ENCODE data around the gene CD74.

CD74 gene

DNA sequence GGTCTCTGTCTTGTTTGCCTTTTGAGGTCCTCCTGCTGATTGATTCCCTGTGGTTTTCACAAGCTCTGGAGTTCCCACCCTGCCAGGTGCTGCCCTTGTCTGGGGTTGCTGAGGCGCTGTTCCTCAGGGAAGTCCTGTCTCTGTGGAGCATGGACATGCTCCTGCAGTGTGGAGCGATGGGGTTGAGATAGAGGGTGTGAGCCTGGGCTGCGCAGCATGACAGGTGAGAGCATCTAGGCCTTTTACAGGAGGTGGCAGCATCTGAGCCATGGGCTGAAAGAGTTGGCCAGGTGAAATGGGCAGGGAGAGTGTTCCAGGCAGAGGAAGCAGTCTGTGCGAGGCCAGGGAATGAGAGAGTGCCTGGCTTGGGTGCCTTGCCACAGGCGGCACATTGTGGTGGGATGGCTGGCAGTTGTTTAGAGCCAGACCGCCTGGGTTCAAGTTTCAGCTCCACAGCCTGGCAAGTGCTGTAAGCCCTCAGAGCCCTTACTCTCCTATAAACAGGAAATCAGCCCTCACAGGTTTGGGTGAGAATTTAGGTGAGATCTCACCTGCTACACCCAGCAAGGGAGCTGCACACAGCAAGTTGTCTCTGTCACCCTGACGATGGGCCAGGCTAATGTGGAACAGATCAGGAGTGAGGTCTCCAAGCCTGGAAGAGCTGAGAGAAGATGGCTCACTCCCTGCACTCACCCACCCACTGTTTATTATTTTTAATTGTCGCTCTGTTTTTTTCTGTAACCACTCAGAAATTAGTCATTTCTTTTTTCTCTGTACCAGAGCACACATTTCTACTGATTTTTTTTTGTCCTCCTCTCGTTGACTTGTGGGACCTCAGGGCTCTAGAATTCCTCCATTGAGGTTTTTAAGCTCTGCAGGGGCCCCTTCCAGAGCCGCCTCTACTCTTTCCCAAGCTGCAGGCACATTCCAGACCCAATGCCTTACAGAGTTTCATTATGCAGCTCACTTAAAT lies 35.6 kb downstream of the CD74 start:
- DNase-seq (ENCODE audit: low read depth, low spot score): no peak
- POLR2A ChIA-PET: interaction anchor here (0.9 to 1.1 kb wide), 4 partner anchors 14 to 341 kb away, joined by 3 to 6 read pairs (median 4); no protein-coding TSS in a partner anchor
- CTCF ChIA-PET: interaction anchor here (0.9 to 1.6 kb wide), 8 partner anchors 9 to 104 kb away, joined by 3 to 10 read pairs (median 3); no protein-coding TSS in a partner anchor
- no peak for TF ChIP-seq CTCF (IDR thresholded peaks at IDR 0.05; ENCODE audit: insufficient read depth, low read length, missing control alignments)
- H3K4me3 ChIP-seq (ENCODE audit: low read depth, low read length): no peak overlapping the region

DNA sequence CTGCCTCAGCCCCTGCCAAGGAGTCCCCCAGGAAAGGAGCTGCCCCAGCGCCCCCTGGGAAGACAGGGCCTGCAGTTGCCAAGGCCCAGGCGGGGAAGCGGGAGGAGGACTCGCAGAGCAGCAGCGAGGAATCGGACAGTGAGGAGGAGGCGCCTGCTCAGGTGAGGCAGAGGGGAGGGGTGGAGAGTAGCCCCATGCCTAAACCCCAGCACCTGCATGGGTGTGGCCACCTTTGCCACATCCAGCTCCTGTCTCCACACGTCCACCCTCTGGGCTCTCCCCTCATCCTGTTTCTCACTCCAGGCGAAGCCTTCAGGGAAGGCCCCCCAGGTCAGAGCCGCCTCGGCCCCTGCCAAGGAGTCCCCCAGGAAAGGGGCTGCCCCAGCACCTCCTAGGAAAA lies 38.1 kb downstream of the CD74 start:
- no peak for DNase-seq (ENCODE audit: low read depth, low spot score)

GRCh38 chr5:150372639-150373038 lies 40.1 kb downstream of the CD74 start:
- CTCF ChIA-PET: interaction anchor here (0.7 to 1.0 kb wide), 3 partner anchors 9 to 1280 kb away, joined by 3 read pairs; no protein-coding TSS in a partner anchor
- no peak for DNase-seq (ENCODE audit: low read depth, low spot score)
- no peak for TF ChIP-seq CTCF (IDR thresholded peaks at IDR 0.05; ENCODE audit: insufficient read depth, low read length, missing control alignments)
- POLR2A ChIA-PET: no interaction called here
- H3K4me3 ChIP-seq (ENCODE audit: low read depth, low read length): no peak overlapping the region

More for the DNA sequence above, 38.1 kb downstream of the CD74 start:
- TF ChIP-seq CTCF (IDR thresholded peaks at IDR 0.05; ENCODE audit: insufficient read depth, low read length, missing control alignments): no peak
- CTCF ChIA-PET: interaction anchor here (1.4 kb wide), 1 partner anchor 23 kb away, joined by 4 read pairs; no protein-coding TSS in a partner anchor
- POLR2A ChIA-PET: no interaction called here
- no peak overlapping the region for H3K4me3 ChIP-seq (ENCODE audit: low read depth, low read length)

GRCh38 chr5:150368526-150368925 lies 44.2 kb downstream of the CD74 start:
- POLR2A ChIA-PET: no interaction called here
- CTCF ChIA-PET: interaction anchor here (1.8 to 2.4 kb wide), 2 partner anchors 9 to 19 kb away, joined by 5 to 10 read pairs; no protein-coding TSS in a partner anchor
- no peak for TF ChIP-seq CTCF (IDR thresholded peaks at IDR 0.05; ENCODE audit: insufficient read depth, low read length, missing control alignments)
- no peak overlapping the region for H3K4me3 ChIP-seq (ENCODE audit: low read depth, low read length)
- no peak for DNase-seq (ENCODE audit: low read depth, low spot score)

GRCh38 chr5:150364004-150364403 lies 48.7 kb downstream of the CD74 start:
- ChIA-PET POLR2A (no interaction called here), CTCF (interaction anchor here (1.1 to 4.3 kb wide), 4 partner anchors 11 to 145 kb away, joined by 3 to 16 read pairs (median 6); no protein-coding TSS in a partner anchor)
- no peak overlapping the region for H3K4me3 ChIP-seq (ENCODE audit: low read depth, low read length)

More at GRCh38 chr5:150364004-150364403, 48.7 kb downstream of the CD74 start:
- no peak for TF ChIP-seq CTCF (IDR thresholded peaks at IDR 0.05; ENCODE audit: insufficient read depth, low read length, missing control alignments)
- no peak for DNase-seq (ENCODE audit: low read depth, low spot score)
